ENCODE measurements around the gene MICAL1. TPM values are rescaled to one million over a fixed set of nuclear protein-coding genes. Genes with fewer than 3 reads are reported as not detected.

The MICAL1 gene
- total RNA-seq, 1 donor from 2014 or later, result 58.7 TPM

GRCh38 chr6:109450801-109451200 is 4.8 kb downstream of the MICAL1 start:
- H3K4me1 Mint-ChIP-seq, result peaks cover 9% of the 10 kb centered on the region
- H3K27ac Mint-ChIP-seq (ENCODE audit: unreplicated experiment), result no peak overlapping the region
- H3K36me3 Mint-ChIP-seq (ENCODE audit: low read depth), result no peaks in the 10 kb centered on the region
- no peaks in the 10 kb centered on the region for H3K27me3 Mint-ChIP-seq (ENCODE audit: low read depth)
- DNase-seq (ENCODE audit: low read depth, low spot score), result no peak
- peak overlapping the region; percentile 36 for H3K4me3 Mint-ChIP-seq
- no peak for TF ChIP-seq CTCF (conservative IDR thresholded peaks at IDR 0.05)
- H3K9me3 Mint-ChIP-seq, result no peaks in the 10 kb centered on the region

- no peaks in the 10 kb centered on the region for H3K27me3 Mint-ChIP-seq (ENCODE audit: low read depth)
- TF ChIP-seq CTCF (conservative IDR thresholded peaks at IDR 0.05), result no peak
- peak overlapping the region; percentile 15 for H3K4me3 Mint-ChIP-seq
These were observed 5.5 kb downstream of the MICAL1 start for GRCh38 chr6:109449795-109450673.

GRCh38 chr6:109449064-109449794 is 6.3 kb downstream of the MICAL1 start:
- H3K36me3 Mint-ChIP-seq (ENCODE audit: low read depth), result peaks cover 5% of the 10 kb centered on the region
- no peaks in the 10 kb centered on the region for H3K9me3 Mint-ChIP-seq

More at GRCh38 chr6:109449795-109450673, 5.5 kb downstream of the MICAL1 start:
- no peak overlapping the region for H3K27ac Mint-ChIP-seq (ENCODE audit: unreplicated experiment)
- peaks cover 12% of the 10 kb centered on the region for H3K4me1 Mint-ChIP-seq
- no peak for DNase-seq (ENCODE audit: low read depth, low spot score)
- H3K9me3 Mint-ChIP-seq, result no peaks in the 10 kb centered on the region
- peaks cover 5% of the 10 kb centered on the region for H3K36me3 Mint-ChIP-seq (ENCODE audit: low read depth)

GRCh38 chr6:109448615-109449014 is 7.0 kb downstream of the MICAL1 start:
- peaks cover 3% of the 10 kb centered on the region for H3K4me1 Mint-ChIP-seq
- no peak for DNase-seq (ENCODE audit: low read depth, low spot score)
- H3K27me3 Mint-ChIP-seq (ENCODE audit: low read depth), result no peaks in the 10 kb centered on the region
- H3K9me3 Mint-ChIP-seq, result no peaks in the 10 kb centered on the region
- H3K4me3 Mint-ChIP-seq, result peak overlapping the region; percentile 49
- no peak for TF ChIP-seq CTCF (conservative IDR thresholded peaks at IDR 0.05)
- peak overlapping the region; percentile 38 for H3K27ac Mint-ChIP-seq (ENCODE audit: unreplicated experiment)
- peaks cover 5% of the 10 kb centered on the region for H3K36me3 Mint-ChIP-seq (ENCODE audit: low read depth)

More at GRCh38 chr6:109449064-109449794, 6.3 kb downstream of the MICAL1 start:
- no peak for TF ChIP-seq CTCF (conservative IDR thresholded peaks at IDR 0.05)
- peak overlapping the region; percentile 49 for H3K4me3 Mint-ChIP-seq
- no peak for DNase-seq (ENCODE audit: low read depth, low spot score)
- H3K27me3 Mint-ChIP-seq (ENCODE audit: low read depth), result no peaks in the 10 kb centered on the region
- H3K27ac Mint-ChIP-seq (ENCODE audit: unreplicated experiment), result no peak overlapping the region
- peaks cover 7% of the 10 kb centered on the region for H3K4me1 Mint-ChIP-seq

GRCh38 chr6:109447878-109448555 is 7.6 kb downstream of the MICAL1 start:
- Mint-ChIP-seq H3K4me1 (peaks cover 3% of the 10 kb centered on the region), H3K27me3 (ENCODE audit: low read depth) (no peaks in the 10 kb centered on the region), H3K36me3 (ENCODE audit: low read depth) (peaks cover 5% of the 10 kb centered on the region), H3K9me3 (no peaks in the 10 kb centered on the region), H3K27ac (ENCODE audit: unreplicated experiment) (peak overlapping the region; percentile 71), H3K4me3 (no peak overlapping the region)
- no peak for TF ChIP-seq CTCF (conservative IDR thresholded peaks at IDR 0.05)
- no peak for DNase-seq (ENCODE audit: low read depth, low spot score)

Data from neural crest cell (in vitro differentiated cells).